Skeletal muscle satellite cell (primary cell): ENCODE measurements around the gene MAML3.
A peak's percentile ranks its signal among the peaks of the same experiment; 100 is the strongest.

Source experiments
- H3K27me3 ChIP-seq: 2 replicates; pipeline ENCODE4 v1.7.0; 2013; ENCODE audit warnings: low read length; ENCODE audit not compliant: control insufficient read depth, insufficient read depth
- H3K36me3 ChIP-seq: 2 replicates; pipeline ENCODE4 v1.7.0; 2013; ENCODE audit warnings: mild to moderate bottlenecking, control low read depth, low read length; ENCODE audit not compliant: insufficient read depth
- H3K4me1 ChIP-seq: 2 replicates; pipeline ENCODE4 v1.7.0; 2013; ENCODE audit warnings: low read length; ENCODE audit not compliant: control insufficient read depth, insufficient read depth
- H3K4me2 ChIP-seq: 2 replicates; pipeline ENCODE4 v1.7.0; 2013; ENCODE audit warnings: mild to moderate bottlenecking, low read length
- H3K4me3 ChIP-seq: 2 replicates; pipeline ENCODE4 v1.7.0; 2013; ENCODE audit warnings: low read length
- H3K9ac ChIP-seq: 2 replicates; pipeline ENCODE4 v1.7.0; 2013; ENCODE audit warnings: mild to moderate bottlenecking, low read depth, low read length, moderate library complexity
- H3K9me3 ChIP-seq: replicated peaks from 2 replicates; pipeline ENCODE4 v1.7.0; 2013; ENCODE audit warnings: mild to moderate bottlenecking, control low read depth, low read length

The MAML3 gene

GRCh38 chr4:139898293-139898692, 255.7 kb downstream of the MAML3 start:
- Histone ChIP-seq H3K4me2 (no peak overlapping the region), H3K36me3 (no peaks in the 10 kb centered on the region), H3K4me1 (peaks cover 5% of the 10 kb centered on the region), H3K27me3 (peaks cover 16% of the 10 kb centered on the region), H3K9me3 (no peaks in the 10 kb centered on the region), H3K9ac (no peak overlapping the region), H3K4me3 (no peak overlapping the region)

- no peak overlapping the region for H3K4me2 ChIP-seq
- H3K4me1 ChIP-seq, result peaks cover under 1% of the 10 kb centered on the region
- no peaks in the 10 kb centered on the region for H3K9me3 ChIP-seq
- H3K4me3 ChIP-seq, result no peak overlapping the region
- peaks cover 16% of the 10 kb centered on the region for H3K27me3 ChIP-seq
- no peak overlapping the region for H3K9ac ChIP-seq
- H3K36me3 ChIP-seq, result no peaks in the 10 kb centered on the region
These were observed 257.8 kb downstream of the MAML3 start for GRCh38 chr4:139896091-139896604.

- Histone ChIP-seq H3K4me3 (no peak overlapping the region), H3K9ac (no peak overlapping the region), H3K4me1 (peaks cover 8% of the 10 kb centered on the region), H3K27me3 (peaks cover 13% of the 10 kb centered on the region), H3K9me3 (no peaks in the 10 kb centered on the region), H3K36me3 (no peaks in the 10 kb centered on the region), H3K4me2 (no peak overlapping the region)
These were observed 260.2 kb downstream of the MAML3 start for GRCh38 chr4:139893801-139894200.

GRCh38 chr4:139892973-139893736, 260.8 kb downstream of the MAML3 start:
- H3K4me2 ChIP-seq, result no peak overlapping the region
- no peak overlapping the region for H3K9ac ChIP-seq
- peaks cover 8% of the 10 kb centered on the region for H3K4me1 ChIP-seq
- peaks cover 13% of the 10 kb centered on the region for H3K27me3 ChIP-seq
- H3K36me3 ChIP-seq, result no peaks in the 10 kb centered on the region
- no peaks in the 10 kb centered on the region for H3K9me3 ChIP-seq
- no peak overlapping the region for H3K4me3 ChIP-seq

GRCh38 chr4:139890816-139891215, 263.2 kb downstream of the MAML3 start:
- Histone ChIP-seq H3K9me3 (no peaks in the 10 kb centered on the region), H3K4me1 (peaks cover 20% of the 10 kb centered on the region), H3K9ac (no peak overlapping the region), H3K4me3 (no peak overlapping the region), H3K36me3 (no peaks in the 10 kb centered on the region), H3K27me3 (peaks cover 8% of the 10 kb centered on the region), H3K4me2 (no peak overlapping the region)

- Histone ChIP-seq H3K4me3 (no peak overlapping the region), H3K9me3 (no peaks in the 10 kb centered on the region), H3K4me1 (peaks cover 20% of the 10 kb centered on the region), H3K27me3 (peaks cover 4% of the 10 kb centered on the region), H3K9ac (no peak overlapping the region), H3K36me3 (no peaks in the 10 kb centered on the region), H3K4me2 (no peak overlapping the region)
These were observed 264.1 kb downstream of the MAML3 start for GRCh38 chr4:139889901-139890300.

- Histone ChIP-seq H3K27me3 (no peaks in the 10 kb centered on the region), H3K9me3 (no peaks in the 10 kb centered on the region), H3K4me2 (no peak overlapping the region), H3K9ac (no peak overlapping the region), H3K4me3 (no peak overlapping the region), H3K4me1 (peaks cover 20% of the 10 kb centered on the region), H3K36me3 (no peaks in the 10 kb centered on the region)
These were observed 264.7 kb downstream of the MAML3 start for GRCh38 chr4:139889264-139889663.

- Histone ChIP-seq H3K9ac (no peak overlapping the region), H3K4me3 (no peak overlapping the region), H3K9me3 (no peaks in the 10 kb centered on the region)
These were observed 265.8 kb downstream of the MAML3 start for GRCh38 chr4:139887962-139888735.

GRCh38 chr4:139887376-139887802, 266.6 kb downstream of the MAML3 start:
- no peaks in the 10 kb centered on the region for H3K27me3 ChIP-seq
- no peaks in the 10 kb centered on the region for H3K9me3 ChIP-seq
- H3K4me1 ChIP-seq, result peaks cover 20% of the 10 kb centered on the region
- peak overlapping the region; percentile 20 for H3K4me2 ChIP-seq
- no peak overlapping the region for H3K4me3 ChIP-seq
- H3K9ac ChIP-seq, result no peak overlapping the region
- no peaks in the 10 kb centered on the region for H3K36me3 ChIP-seq

More at GRCh38 chr4:139887962-139888735, 265.8 kb downstream of the MAML3 start:
- peaks cover 20% of the 10 kb centered on the region for H3K4me1 ChIP-seq
- no peaks in the 10 kb centered on the region for H3K36me3 ChIP-seq
- H3K4me2 ChIP-seq, result no peak overlapping the region
- H3K27me3 ChIP-seq, result no peaks in the 10 kb centered on the region

GRCh38 chr4:139886798-139887197, 267.2 kb downstream of the MAML3 start:
- H3K4me1 ChIP-seq, result peaks cover 20% of the 10 kb centered on the region
- peak overlapping the region; percentile 20 for H3K4me2 ChIP-seq
- H3K9ac ChIP-seq, result no peak overlapping the region
- H3K27me3 ChIP-seq, result no peaks in the 10 kb centered on the region
- no peak overlapping the region for H3K4me3 ChIP-seq
- no peaks in the 10 kb centered on the region for H3K9me3 ChIP-seq
- no peaks in the 10 kb centered on the region for H3K36me3 ChIP-seq

- Histone ChIP-seq H3K4me2 (no peak overlapping the region), H3K36me3 (no peaks in the 10 kb centered on the region), H3K4me1 (peaks cover 12% of the 10 kb centered on the region), H3K27me3 (no peaks in the 10 kb centered on the region), H3K4me3 (no peak overlapping the region), H3K9me3 (no peaks in the 10 kb centered on the region), H3K9ac (no peak overlapping the region)
These were observed 269.5 kb downstream of the MAML3 start for GRCh38 chr4:139884438-139884837.
